Gastrocnemius medialis (tissue), 4 donors: Measurements from ENCODE around the gene NPIPB9.
"Not testable (repeated sequence)": the region's sequence is repeated elsewhere in the genome, so short reads cannot be mapped to it uniquely, and the experiment has no call there.

Experiments used
- POLR2A ChIP-seq, 2 donors: fragments of 450-650 bp; IDR thresholded peaks; one replicate each; pipeline ENCODE4 v1.6.1; 2017; ENCODE audit warnings: antibody characterized with exemption in 2 of 2, mild to moderate bottlenecking in 2 of 2, moderate library complexity in 2 of 2
- TF ChIP-seq, protein P1 (sequence below), 5 experiments: fragments of 450-650 bp in 3 of 5; fragments of 200-600 bp in 2 of 5; sonication (generic) in 2 of 5; IDR thresholded peaks in 4 of 5; conservative IDR thresholded peaks in 1 of 5; 1 replicate in 4 of 5; 2 replicates in 1 of 5; pipeline ENCODE4 v1.5.1; 2016 to 2019; ENCODE audit warnings: antibody characterized with exemption in 5 of 5, mild to moderate bottlenecking in 3 of 5, moderate library complexity in 3 of 5

GRCh38 chr16:28739787-28740186, 11.8 kb upstream of the NPIPB9 start:
- TF ChIP-seq, protein P1, sequence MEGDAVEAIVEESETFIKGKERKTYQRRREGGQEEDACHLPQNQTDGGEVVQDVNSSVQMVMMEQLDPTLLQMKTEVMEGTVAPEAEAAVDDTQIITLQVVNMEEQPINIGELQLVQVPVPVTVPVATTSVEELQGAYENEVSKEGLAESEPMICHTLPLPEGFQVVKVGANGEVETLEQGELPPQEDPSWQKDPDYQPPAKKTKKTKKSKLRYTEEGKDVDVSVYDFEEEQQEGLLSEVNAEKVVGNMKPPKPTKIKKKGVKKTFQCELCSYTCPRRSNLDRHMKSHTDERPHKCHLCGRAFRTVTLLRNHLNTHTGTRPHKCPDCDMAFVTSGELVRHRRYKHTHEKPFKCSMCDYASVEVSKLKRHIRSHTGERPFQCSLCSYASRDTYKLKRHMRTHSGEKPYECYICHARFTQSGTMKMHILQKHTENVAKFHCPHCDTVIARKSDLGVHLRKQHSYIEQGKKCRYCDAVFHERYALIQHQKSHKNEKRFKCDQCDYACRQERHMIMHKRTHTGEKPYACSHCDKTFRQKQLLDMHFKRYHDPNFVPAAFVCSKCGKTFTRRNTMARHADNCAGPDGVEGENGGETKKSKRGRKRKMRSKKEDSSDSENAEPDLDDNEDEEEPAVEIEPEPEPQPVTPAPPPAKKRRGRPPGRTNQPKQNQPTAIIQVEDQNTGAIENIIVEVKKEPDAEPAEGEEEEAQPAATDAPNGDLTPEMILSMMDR (IDR thresholded peaks at IDR 0.05 in 4 of 5, conservative IDR thresholded peaks at IDR 0.05 in 1 of 5) = not testable (repeated sequence)
- not testable (repeated sequence) for TF ChIP-seq POLR2A (IDR thresholded peaks at IDR 0.05)
